Suppressor macrophage (primary cell): ENCODE data around the gene PRKAG2.

Source experiments
- DNase-seq, 4 experiments: peaks; one replicate each; pipeline ENCODE4 v3.0.0-alpha.2; 2020 to 2022

Gene PRKAG2

DNA sequence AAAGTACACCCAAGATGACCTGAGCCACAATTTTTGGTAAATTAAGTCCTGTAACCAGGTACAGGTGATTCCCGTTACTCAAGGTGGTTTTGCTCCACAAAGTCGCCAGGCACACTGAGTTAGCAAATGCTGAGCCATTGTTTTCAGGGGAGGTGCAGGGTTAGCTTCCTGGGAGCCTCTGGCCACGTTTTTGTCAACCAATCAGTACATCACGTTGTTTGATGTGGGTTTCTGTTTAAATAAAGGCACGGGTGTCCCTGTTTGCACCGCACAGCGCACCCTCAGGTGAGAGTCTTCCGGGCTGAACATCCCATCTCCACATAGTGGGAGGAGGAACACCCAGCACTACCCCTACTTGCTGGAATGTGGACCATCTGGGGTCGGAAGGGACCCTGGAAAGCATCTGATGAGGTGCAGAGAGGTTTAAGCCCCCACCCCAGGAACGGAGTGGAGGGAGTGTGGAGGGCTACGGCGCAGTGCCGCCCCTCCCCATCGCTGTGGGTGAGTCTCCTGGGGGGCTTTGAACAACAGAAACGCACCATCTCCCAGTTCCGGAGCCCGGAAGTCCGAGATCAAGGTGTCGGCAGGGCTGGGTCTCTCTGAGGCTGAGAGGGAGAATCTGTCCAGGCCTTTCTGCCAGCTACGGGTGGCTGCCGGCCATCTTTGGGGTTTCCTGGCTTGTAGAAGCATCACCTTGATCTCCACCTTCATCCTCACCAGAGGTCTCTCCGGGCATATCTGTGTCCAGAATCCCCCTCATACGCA is 42.5 kb downstream of the PRKAG2 start:
- DNase-seq: no peak

DNA sequence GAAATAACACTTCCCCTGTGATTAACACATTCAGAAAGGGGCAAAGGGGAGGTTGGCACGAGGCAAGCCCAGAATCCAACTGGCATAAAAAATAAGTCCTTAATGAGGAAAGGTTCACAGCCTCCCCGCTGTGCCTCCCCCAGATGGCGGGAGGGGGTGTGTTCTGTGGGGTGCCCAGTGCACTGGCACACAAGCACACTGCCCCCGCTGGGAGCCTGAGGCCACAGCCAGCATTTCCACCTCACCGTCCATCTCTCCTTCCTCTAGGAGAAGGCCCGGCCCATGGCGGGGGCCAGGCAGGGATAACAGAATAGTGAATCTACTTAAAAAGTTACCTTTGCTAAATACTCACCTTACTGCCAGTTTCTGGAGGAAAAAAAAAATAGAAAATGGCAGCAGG is 43.2 kb downstream of the PRKAG2 start:
- no peak for DNase-seq

DNA sequence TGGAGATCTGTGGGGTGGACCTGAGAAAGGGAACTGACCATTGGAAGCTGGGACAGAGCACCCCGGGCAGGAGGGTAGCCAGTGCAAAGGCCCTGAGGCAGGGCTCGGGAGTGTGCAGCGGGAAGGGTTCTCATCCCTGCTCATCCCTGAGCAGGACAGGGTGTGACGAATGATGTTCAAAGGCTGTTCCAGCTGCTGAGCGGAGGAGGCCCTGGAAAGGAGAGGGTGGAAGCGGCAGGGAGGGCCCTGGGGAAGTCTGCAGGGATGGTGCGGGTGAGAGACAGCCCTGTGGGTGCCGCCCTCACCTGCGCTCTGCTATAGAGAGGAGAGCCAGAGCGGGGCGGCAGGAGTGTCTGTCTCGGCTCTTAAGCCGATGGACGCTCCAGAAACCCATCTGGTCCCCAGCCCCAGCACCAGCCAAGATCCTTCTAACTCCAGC is 43.7 kb downstream of the PRKAG2 start:
- no peak for DNase-seq

DNA sequence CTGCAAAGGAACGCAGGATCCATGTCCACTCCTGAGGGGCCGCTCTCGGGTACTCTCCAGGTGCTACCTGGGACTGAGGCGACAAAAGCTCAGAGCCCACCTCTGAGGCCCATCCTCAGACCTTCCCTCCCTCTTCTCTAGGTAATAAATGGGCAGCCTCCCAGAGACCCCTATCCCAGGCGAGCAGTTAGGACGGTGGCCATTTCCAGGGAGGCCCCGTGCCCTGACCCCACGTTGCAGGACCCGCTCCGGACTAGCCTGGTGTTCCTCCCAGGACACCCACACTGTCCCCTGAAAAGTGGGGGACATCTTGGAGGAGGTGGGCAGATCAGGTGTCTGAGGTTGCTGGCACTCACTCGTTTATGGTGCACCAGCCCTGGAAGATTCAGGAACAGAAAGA is 44.3 kb downstream of the PRKAG2 start:
- no peak for DNase-seq

DNA sequence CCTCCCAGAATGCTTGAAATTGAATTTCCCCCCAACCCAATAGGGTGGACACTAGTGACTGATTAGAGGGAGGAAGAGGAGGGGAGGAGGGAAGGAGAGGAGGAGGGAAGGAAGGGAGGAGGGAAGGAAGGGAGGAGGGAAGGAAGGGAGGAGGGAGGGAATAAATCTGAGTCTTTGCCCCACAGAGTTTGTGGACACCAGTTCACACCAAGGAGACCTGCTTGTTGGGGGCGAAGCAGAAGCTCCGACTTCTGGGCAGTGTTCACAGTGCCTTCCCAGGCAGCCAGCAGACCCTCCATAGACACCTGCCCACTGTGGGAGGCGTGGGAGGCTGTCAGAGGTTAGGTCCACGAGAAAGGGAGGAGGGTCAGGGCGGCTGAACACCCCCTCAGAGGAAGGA is 44.8 kb downstream of the PRKAG2 start:
- no peak for DNase-seq

DNA sequence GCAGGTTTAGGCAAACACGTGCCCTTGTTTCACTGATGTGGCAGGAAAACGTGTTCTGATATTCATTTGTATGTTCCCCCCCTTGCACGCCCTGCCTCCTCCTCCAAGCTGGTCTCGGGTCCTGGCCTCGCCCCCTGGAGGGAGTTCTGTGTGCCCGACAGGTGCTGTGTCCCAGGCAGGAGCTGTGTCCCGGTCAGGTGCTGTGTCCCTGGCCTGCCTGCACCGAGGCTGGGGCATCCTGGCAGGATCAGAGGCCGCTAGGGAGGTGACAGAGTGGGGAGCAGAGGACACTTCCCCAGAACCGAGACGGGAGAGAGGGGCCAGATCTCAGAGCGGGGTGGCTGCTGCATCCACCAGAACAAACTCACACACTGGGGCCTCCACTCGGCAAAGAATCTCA is 45.3 kb downstream of the PRKAG2 start:
- DNase-seq: no peak

DNA sequence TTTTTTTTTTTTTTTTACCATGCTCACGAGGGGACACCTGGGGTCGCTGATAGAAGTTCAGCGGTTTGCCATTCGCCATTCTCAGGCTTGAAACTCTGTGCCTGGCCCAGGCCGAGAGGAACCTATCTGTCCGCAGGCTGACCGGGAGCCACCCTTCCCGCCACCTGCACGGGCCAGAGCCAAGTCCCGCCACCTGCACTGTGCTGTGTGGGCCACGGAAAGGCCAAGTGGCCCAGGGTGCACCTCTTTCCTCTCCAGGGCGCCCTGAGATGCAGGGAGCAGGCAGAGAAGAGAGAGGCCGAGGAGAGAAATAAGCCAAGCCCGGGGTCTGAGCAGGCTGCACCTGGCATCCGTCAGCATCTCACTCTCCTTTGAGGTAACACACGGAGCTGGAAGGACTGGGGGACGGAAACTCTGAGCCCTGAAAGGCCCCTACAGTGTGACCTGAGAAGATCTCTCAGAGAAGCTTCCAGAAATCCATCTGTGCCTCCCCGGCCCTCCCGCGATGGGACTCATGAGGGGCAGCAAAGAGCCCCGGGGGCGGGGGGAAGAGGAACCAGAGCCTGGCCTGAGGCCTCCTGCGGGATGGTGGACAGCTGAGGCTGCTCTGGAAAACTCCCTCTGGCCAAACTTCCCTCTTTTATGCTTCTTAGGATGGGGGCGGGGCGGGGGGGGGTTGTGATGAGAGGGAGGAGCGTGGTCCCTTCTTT is 46.6 kb downstream of the PRKAG2 start:
- peak; percentile 47 to 85 (median 72) for DNase-seq

DNA sequence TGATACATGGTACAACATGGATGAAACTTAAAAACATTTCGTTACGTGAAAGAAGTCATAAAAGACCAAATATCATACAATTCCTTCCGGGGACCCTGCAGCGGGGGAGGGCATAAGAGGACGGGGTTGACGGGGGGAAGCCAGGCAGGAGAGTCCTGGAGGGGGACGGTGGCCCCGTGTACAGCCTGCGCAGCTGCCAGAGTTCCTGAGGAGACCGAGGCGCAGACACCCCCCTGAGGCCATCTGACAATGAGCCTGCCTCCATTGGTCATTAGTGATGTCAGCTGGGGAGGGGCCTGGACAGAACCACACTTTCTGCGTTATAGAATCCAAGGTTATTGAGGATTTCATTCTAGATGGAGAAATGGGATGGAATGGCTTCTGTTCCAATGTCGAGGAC is 47.2 kb downstream of the PRKAG2 start:
- no peak for DNase-seq

DNA sequence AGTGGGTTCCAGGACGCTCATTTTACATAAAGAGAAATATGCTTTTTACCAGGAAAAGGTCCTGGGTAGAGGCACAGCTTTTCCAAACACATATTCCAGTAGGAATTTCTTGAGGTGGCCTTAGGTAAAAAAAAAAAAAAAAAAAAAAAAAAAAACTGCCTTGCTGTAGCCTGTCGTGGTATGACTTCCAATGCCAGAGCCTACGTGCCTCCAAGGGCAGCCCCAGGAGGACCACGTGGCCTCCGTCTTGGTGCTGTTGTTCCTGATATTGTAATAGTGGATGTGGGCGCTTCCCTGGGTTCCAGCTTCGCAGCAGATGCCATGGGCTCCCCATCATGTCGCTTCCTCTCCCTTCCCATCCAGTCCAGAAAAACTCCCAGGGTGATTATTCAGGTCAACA is 49.3 kb downstream of the PRKAG2 start:
- no peak for DNase-seq

DNA sequence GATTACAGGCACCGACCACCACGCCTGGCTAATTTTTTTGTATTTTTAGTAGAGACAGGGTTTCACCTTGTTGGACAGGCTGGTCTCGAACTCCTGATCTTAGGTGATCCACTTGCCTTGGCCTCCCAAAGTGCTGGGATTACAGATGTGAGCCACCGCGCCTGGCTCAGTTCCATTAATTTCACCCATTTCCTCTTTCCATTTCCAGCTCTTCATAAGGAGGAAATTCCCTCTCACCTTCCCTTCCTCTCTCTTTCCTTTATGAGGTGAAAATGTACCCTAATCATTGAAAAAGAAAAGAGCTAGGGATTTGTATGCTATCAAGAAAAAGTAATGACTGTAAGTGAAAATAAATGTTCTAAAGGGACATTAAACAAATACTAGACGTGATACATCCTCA is 50.6 kb downstream of the PRKAG2 start:
- peak in 1 of 4 experiments; percentile 33 for DNase-seq

DNA sequence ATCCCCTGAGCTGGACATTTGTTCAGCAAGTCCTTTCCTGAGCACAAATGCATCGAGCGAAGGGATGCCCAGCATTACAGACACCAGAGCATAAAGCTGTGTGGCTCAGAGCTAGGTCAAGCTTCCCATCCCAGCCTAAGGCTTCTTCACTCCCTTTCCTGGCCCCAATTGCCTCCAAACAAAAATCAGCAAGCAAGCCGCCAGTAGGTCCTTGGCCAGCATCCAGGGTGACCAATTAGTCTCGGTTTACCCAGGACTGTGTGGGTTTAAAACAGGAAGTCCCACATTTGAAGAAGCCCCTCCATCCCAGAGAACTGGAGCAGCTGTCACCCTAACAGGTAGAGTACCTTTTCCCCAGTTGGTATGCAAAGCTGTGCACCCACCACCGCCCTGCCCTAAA is 51.2 kb downstream of the PRKAG2 start:
- DNase-seq: peak; percentile 33 to 65 (median 55)

DNA sequence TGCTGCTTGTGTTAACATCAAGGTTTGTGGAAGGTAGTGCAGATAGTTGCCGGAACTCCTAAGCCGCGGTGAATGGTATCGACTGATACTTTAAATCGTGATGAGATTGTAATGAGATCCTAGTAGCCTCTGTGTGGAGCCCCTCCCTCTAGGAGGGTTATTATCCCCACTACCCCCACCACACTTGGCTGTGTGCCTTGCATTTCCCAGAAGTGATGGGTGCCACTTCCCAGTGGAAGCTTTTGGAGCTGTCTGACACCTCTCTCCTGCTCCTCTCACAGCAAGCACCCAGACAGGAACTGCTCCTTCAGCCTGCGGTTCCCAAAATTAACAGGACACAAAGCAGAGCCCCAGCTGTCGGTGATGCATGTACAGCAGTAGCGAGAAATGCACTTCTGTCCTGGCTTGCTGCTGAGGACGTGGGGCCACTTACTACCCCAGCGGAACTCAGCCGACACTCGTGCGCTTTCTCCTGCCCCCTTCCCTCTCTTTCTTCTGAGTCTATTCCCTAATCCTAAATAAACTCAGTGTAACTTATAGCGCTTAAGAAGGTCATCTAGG is 52.5 kb downstream of the PRKAG2 start:
- DNase-seq: no peak

DNA sequence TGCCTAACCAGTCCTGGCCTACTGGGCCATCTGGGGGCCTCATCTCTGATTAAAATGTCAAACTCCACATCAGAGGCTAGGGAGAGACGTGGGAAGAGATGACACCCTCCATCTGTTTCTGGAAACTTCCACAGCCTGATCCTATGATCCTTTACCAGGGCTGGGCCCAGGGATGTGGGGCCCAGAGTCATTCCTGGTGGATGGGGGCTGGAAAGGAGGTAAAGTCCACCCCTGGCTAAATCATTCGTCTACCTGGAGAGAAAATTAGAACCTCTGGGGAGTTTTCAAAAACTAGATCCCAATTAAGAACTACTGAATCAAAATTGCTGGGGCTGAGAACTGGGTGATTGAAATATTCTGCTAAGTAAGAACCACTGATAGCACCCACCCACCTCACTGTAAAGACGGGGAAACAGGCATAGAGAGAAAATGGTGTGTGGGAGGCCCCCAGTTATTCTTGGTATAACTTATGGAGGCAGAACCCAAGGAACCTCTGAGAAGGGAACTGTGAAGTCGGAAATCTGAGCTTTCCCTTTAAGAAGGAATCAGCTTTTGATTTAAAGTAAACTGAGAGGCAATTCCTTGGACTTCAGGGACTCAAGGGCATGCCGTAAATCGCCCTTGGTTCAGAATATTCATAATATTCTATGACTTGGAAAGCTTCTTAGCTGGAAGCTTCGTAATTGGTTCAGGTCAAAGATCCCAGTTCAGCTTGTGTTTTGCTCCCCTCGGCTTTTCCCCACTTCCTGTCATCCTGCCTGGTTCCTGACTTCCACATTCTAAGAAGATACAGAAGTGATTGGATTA is 53.1 kb downstream of the PRKAG2 start:
- DNase-seq: peak in 1 of 4 experiments; percentile 27

DNA sequence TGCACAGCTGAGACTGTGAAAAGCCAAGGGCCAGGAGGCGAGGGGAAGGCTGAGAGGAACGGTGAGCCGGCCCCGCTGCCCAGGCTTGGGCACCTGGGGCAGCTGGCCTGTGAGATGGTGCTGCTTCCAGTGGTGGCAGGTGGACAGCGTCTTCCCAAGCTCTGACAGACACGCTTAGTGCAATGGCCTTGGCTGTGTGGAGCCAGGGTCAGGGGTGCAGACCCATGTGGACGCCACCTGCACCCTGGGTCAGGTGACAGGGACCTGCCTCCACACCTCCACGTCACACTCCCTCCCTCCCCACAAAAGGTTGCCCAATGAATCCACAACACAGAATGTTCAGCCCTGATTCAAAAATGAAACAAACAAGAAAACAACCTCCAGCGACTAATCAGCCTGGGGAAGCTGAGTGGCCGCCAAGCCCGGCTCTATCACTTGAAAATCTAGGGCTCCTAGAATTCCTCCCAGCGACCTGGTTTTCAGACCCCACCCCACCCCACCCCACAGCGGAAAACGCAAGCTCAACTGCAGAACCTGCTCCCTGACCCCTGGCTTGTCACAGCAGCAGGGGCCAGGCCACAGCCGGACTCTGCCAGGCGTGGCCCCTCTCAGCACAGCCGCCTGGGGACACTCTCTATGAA is 54.3 kb downstream of the PRKAG2 start:
- no peak for DNase-seq

DNA sequence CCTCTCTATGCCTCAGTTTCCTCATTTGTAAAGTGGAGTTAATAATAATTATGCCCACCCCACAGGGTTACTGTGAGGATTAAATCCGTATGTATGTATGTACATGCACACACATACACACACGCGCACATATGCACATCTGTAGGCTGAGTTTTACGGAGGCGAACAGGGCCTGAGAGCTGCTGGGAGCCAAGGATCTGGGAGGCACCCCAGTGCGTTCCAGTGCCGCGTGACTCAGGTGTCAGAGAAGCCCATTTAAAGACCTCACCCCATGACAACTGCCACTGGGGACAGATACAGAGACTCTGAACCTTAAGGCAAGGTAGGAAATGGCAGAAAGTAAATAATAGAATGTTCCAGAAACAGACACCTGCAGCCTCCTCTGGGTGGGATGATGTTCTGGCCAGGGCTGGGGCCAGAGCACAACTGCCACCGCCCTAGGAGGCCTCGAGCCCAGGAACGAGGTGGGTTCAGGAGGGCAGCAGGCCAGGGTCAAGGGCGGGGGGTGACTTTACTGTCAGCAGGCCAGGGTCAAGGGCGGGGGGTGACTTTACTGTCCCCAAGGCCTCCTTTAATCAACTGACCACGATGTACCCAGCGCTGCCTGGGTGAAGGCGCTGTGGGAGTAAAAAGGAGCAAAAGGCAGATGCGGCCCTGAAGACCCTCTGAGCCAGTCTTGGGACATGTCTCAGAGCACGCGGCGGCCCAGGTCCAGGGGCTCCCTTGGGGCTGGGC is 54.9 kb downstream of the PRKAG2 start:
- DNase-seq: no peak

DNA sequence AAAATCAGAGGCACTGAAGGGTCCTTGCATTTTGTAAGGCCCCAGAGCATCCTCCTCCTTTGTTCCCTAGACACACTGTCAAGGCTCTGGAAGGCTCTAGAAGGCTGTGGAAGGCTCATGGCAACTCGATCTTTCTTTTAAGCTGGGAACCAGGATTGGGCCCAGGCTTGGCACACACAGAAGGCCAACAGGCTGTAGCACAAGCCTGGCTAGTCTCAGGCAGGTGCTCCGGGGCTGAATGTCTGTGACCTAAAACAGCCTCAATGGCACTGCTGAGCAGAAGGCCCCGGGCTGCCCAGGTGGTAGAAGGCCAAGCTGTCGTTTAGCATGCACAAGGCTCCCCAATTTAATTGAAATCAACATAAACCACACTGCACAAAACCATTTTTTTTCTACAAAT is 55.7 kb downstream of the PRKAG2 start:
- DNase-seq: no peak

DNA sequence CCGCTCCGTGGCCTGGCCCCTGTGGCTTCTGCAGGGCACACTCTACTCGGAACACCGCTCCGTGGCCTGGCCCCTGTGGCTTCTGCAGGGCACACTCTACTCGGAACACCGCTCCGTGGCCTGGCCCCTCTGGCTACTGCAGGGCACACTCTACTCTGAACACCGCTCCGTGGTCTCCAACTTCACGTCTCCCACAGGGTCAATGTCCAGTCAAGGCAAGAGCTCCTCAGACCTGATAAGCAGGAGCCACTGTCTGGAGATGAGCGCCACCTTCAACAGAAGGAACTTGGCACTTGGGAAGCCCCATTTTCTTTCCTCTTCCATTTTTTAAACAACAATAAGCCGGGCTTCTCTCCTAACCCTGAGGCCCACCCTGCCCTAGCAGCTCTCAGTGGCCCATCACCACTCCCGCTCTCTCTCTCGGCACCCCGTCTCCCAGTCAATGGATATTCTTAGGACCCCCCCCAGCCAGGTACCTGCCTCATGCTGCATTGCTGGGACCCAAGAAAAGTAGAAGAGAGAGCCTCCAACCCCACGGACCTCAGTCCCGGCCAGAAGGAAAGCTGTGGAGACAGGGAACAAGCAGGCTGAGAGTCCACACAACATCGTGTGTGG is 56.3 kb downstream of the PRKAG2 start:
- DNase-seq: no peak

DNA sequence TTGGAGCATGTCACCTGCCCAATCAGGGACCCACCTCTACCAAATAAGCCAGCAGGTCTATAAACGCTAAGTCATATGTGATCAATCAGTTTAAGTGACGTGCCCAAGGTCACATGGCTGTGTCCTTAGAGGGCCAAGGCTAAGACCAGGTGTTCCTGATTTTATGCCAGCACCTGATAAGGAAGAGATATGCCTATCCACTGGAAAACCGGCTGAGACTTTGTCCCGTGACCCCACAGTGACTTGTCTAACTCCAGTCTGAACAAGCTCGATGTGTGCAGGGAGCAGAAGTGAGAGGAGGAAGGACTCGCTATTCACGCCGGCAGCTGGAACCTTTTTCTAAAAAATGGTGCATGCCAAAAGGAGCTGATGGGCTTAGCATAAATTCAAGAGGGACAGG is 57.0 kb downstream of the PRKAG2 start:
- no peak for DNase-seq

DNA sequence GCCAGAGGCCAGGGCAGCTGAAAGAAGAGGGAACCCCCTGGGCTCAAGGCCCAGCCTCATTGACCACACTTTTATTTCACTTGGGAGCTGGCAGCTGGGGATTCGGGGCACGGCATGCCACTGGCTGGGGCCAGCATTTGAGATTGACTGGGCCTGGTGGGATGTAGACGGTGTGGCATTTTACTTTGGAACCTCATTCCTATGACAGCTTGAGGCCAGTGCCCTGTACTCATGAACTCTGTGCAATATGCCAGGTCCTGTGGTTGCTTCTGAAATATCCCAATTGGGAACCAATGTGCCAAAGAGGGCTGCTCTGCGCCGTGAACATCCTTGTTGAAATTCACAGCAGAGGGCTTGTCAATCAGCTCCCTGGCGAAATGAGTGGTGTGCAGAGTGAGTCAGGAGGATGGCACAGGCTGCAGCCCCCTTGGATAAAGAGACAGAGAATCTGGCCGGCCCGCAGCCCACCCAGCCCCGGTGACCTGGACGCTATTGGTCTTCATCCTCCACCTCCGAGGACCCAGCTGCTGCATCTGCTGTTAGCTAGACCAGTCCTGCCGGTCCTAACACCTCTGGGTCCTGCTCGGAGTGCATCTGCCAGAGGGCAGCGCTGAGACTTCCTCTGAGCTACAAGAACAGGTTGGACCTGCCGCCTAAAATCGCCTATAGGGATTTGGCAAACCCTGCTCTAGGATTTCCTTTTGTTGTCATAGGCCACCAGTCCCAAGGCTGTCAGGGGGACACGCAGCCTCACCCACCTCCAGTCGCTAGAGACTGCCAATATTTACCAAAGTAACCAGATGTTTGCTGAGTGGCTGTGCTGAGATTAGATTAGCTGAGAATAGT is 58.0 kb downstream of the PRKAG2 start:
- no peak for DNase-seq

DNA sequence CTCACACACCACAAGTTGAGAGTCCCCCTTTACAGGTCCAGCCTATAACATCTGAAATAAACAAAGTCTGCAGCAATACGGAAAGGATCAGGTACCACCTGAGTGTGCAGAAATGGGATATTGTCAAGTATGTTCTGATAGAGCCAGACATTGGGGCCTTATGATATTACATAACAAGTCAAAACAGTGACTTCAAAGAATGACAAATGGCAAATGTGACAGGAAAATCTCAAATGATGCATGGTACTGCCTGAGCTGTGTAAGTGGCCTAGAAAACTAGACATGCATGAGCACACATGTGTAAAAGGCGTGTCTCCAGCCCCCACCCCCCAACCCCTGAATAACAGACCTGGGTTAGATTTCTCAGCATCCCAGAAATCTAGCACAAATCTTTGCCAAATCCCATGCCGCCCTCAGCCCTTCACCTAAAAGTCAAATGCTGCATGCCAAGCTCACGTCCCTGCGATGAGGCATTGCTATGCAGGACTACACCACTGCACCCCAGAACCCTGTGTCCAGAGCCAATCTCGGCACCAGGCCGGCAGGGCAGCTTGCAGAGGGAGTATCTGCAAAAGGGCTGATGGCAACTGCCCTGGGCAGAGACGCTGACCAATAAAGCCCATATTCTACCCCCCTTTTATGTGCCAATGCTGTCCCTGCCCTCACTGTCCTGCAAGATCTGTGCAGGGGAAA is 58.8 kb downstream of the PRKAG2 start:
- DNase-seq: no peak
